ENCODE results near the gene PRSS53.
"Not testable (repeated sequence)": the region's sequence is repeated elsewhere in the genome, so short reads cannot be mapped to it uniquely, and the experiment has no call there.

PRSS53 gene

DNA sequence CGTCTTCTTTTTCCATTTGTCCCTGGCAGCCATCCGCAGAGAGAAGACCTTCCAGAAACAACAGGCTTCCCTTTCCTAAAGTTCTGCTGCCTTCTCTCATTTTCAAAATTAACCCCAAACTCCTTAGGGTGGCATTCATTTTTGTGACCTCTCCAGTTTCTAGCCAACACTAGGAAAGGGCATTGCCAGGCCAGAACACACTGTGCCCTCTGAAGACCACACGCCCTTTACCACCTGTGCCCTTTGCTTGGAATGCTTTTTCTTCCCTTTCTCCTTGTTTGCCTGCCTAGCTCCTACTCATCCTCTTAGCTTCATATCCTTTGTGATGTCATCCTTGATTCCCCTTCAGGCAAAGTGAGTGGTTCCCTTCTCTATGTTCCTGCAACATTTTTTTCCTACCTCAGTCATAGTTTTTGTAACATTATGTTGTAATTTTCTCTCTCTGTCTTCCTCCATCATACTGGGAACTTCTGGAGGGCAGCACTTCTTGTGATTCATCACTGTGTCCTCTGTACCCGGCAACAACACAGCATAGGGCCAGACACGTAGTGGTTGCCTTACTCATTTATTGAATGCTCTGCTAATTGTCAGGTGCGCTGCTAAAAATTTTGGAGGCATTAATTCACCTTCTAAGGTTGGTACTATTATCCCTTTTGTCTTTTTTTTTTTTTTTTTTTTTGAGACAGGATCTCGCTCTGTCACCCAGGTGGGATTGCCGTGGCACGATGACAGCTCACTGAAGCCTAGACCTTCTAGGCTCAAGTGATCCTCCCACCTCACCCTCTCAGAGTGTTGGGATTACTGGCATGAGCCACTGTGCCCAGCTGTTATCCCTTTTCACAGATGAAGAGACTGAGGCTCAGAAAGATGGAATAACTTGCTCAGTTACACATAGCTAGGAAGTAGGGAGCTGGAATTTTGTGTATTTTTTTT is 29.7 kb upstream of the PRSS53 start:
- DNase-seq (ENCODE audit: low read depth in 2 of 2), result no peak

DNA sequence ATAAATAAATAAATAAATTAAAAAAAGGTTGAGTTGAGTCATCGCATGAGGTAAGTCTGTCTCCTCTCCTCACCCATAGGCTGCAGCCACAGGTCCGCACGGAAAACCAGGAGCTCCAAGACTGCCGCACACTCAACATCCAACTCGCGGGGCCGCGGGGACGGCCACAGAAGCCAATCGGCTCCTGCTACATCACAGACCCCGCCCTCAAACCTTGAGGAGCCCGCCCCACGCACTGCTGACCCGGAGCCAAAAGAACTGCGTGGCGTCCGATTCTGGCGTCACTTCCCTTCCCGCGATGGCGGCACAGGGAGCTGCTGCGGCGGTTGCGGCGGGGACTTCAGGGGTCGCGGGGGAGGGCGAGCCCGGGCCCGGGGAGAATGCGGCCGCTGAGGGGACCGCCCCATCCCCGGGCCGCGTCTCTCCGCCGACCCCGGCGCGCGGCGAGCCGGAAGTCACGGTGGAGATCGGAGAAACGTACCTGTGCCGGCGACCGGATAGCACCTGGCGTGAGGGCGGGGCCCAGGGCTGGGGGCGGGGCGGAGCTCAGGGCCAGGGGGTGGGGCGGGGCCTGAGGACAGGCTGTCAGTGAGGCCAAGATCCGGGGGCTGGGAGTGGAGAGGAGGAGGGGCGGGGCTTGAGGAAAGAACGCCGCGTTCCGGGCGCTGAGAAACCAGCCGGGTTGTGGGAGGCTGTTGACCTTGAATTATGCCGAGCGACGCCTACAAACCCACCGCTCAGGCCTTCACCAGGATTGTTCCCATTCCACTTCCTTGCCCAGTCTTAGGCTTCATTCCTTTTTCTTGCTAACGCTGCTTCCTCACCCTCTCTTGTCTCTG is 28.9 kb upstream of the PRSS53 start, which contains the start of gene KAT8:
Gene KAT8 (plus strand): TSS at position 281 of the 839 bp plus-strand sequence. CDS start 18 bp downstream, at position 299.
- DNase-seq (ENCODE audit: low read depth in 2 of 2), result peak; percentile 96 to 98

DNA sequence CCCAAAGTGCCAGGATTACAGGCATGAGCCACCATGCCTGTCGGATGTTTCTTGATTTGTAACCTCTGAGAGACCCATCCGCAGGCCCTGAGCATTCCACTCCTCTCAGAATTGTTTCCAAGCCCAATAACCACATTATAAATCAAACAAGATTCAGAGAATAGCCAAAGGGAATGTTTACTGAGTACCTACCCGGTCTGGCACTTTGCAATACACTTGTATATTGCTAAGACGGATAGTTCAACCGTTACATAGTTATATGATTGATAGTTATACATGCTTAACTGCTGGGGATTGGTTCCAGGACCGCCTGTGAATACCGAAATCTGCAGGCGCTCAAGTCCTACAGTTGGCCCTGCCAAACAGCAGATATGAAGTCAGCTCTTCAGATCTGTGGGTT is 25.7 kb upstream of the PRSS53 start:
- no peak for DNase-seq (ENCODE audit: low read depth in 2 of 2)

DNA sequence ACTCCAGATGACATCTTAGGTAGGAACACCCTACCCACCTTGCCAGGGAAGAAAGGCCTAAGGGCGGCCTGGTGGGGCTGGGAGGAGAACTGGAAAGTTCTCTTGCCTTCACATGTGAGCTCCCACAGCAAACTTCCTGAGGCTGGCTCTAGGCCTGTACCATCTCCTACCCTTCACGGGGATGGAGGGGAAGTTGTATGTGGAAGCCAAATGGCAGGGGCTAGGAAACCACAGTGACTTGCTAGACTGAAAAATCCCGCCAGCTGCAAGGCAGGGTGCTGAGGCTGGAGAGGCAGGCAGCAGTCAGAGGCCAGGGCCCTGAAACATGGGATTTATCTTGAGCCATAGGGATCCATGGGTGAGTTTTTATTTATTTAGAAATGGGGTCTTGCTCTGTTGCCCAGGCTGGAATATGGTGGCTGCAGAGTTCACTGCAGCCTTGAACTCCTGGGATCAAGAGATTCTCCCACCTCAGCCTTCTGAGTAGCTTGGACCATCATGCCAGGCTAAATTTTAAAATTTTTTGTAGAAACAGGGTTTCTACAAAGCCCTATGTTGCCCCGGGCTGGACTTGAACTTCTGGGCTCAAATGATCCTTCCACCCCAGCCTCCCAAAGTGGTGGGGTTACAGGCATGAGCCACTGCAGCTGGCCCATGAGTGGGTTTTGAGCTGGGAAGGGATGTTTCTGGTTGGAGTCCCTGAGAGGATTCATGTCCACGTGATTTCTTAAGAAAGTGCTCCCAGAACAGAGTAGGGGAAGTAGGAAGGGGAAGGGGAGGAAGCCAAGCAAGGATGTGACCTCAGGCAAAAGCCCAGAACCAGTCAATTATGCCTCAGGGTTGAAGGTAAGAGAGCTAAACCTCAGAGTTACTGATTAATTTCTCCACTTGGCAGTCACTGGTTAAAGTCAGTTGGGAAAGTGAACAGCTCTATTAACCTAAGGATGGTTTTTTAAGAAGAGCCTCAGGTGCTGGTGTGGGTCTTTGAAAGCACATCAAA is 24.7 kb upstream of the PRSS53 start:
- no peak for DNase-seq (ENCODE audit: low read depth in 2 of 2)

DNA sequence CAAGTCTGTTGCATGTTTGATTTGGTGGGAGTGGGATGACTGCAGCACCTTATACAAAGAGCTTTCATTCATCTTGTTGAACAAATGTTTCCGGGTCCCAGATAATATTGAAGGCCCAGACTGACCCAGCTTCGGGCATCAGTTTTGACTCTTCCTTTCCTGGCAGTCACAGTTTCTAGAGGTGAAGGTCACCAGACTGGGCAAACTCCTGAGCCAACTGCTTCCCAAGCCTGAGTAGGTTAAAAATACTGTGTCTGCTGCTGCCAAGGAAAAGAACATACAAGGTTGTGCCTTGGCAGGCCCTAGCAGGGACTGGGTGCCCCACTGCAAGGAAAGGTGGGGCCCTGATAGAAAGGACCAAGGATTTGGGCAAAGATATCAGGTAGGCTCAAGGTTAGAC is 24.0 kb upstream of the PRSS53 start:
- DNase-seq (ENCODE audit: low read depth in 2 of 2), result no peak

DNA sequence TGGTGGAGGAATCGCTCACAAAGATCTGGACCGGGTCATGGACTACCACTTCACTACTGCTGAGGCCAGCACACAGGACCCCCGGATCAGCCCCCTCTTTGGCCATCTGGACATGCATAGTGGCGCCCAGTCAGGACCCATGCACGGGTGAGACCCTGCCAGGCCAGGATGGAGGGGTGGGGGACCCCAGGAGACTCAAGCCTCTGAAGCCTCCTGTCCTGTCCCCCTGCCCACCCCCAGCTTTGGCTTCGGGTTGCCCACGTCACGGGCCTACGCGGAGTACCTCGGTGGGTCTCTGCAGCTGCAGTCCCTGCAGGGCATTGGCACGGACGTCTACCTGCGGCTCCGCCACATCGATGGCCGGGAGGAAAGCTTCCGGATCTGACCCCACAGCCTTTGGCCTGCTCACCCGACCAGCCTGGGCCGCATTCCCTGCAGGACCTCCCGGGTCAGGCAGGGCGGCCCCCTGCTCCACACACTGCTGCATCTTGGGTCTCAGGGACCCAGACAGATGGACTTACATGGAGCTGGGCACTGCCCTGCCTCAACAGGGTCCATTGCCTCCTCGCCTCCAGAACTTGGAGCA is 23.2 kb upstream of the PRSS53 start:
- no peak for DNase-seq (ENCODE audit: low read depth in 2 of 2)

DNA sequence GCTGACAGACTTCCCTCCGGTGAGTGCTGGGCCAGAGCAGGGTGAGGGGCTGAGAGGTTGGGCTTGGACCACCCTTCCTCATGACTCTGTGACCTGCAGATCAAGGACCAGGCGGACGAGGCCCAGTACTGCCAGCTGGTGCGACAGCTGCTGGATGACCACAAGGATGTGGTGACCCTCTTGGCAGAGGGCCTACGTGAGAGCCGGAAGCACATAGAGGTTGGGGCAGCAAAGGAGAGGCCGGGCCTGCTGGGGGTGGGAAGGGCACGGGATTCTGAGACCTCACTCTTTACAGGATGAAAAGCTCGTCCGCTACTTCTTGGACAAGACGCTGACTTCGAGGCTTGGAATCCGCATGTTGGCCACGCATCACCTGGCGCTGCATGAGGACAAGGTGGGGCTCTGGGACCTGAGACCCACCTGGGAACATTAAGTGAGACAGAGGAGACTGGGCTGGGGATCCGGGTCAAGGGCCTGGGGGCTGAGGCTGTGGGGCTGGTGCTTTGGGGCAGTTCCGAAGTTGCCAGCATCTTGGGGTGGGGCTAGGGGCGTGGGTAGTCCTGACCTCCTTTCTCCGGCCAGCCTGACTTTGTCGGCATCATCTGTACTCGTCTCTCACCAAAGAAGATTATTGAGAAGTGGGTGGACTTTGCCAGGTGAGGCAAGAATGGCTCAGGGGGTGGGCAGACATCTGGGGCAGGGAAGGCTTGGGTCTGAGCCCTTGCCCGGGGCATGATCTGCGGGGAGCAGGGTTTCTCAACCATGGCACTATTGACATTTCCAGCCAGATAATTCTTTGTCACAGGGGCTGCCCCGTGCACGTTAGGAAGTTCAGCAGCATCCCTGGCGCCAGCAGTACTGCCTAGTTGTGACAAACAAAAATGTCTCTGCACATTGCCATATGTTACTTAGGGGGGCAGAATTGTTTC is 21.6 kb upstream of the PRSS53 start:
- no peak for DNase-seq (ENCODE audit: low read depth in 2 of 2)

DNA sequence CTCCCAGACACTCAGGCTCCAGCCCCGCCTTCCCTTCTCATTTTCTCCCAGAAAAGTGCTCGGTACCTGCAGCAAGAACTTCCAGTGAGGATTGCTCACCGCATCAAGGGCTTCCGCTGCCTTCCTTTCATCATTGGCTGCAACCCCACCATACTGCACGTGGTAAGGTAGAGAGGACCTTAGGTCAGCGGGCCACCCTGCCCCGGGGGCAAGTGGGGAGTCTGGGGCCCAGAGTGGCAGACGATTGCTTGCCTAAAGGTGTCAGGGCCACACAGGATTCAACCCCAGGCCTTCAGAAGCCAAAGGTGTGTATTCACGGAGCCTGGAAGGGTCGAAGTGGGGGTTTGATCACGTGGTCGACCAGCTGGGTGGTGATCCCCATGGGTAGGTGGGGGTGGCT is 20.9 kb upstream of the PRSS53 start:
- no peak for DNase-seq (ENCODE audit: low read depth in 2 of 2)

DNA sequence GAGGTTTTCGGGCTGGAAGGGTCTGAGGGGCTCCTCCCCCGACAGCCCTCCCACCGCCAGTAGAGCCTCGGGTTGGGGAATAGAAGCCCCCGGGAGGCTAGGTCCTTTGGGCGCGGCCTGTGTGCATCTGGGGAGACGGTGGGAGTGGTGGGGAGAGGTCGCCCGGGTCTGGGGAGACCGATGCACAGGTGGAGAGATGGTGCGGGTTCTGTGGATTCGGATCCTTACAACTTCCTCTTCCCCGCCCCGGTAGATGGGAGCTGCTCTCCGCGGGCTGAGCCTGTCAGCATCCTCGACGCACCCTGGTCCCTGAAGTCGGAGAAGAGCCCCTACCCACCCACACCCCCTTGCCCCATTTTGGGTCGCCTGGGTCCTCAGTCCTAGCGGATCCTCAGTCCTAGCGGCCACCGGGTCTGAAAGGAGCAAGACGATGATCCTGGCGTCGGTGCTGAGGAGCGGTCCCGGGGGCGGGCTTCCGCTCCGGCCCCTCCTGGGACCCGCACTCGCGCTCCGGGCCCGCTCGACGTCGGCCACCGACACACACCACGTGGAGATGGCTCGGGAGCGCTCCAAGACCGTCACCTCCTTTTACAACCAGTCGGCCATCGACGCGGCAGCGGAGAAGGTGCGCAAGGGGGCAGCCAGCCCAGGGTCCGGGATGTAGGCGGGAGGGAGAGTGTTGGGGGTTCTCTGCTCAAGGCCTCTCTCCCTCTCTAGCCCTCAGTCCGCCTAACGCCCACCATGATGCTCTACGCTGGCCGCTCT is 20.2 kb upstream of the PRSS53 start:
- no peak for DNase-seq (ENCODE audit: low read depth in 2 of 2)

DNA sequence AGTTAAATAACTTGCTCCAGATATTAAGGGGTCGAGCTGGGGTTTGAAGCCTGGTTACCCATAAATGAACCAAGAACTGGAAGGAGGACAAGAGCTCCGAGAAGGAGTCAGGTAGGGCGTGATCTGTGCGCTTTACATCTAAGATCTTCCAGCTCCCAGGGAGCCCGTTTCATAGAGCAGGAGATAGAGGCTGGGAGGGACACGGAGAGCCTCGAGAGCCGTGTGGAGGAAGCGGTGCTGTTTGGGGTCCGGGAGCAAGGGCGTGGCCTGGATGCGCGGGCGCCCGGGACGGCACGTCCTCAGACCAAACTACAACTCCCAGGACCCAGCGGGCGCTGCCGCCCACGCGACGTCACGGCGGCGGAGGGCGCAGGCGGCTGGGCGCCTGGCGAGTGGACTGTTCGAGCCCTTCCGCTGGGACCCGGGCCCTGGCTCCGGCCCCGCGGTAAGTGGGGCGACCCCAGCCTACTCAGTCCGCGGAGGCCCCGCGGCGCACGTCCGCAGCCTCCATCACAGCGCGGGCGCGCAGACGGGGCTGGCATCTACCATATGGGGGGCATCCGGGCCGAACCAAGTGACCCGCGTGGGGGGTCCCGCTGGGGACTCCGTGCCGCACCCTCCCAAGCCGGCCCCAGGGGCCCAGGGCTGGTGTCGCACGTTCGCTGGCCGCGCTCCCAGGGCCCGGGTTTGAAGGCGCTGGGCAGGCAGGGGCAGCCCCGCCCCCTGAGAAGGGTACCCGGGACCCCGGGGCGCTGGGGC is 19.5 kb upstream of the PRSS53 start, which contains the start of gene BCKDK:
Gene BCKDK (plus strand): TSS at position 352 of the 759 bp plus-strand sequence. CDS start 838 bp downstream, outside the sequence.
- DNase-seq (ENCODE audit: low read depth in 2 of 2), result peak; percentile 65 to 80

DNA sequence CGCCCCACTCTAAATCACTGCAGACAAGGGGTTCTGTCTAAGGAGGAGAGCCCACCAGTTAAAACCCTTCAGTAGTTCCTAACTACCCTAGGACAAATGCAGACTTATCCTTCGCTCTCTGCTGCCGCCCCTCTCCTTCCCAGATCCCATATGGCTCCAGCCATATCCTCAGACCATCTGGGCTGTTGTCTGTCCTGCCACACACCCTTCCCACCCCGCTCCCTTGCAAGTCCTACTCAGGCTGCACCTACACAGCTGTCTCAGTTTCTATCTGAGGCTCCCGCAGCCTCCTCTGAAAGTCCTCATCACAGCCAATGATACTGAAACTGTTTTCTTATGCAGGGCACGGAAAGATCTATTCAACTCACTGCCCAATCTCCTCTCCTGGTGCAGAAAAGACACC is 18.7 kb upstream of the PRSS53 start:
- peak; percentile 28 to 45 for DNase-seq (ENCODE audit: low read depth in 2 of 2)

DNA sequence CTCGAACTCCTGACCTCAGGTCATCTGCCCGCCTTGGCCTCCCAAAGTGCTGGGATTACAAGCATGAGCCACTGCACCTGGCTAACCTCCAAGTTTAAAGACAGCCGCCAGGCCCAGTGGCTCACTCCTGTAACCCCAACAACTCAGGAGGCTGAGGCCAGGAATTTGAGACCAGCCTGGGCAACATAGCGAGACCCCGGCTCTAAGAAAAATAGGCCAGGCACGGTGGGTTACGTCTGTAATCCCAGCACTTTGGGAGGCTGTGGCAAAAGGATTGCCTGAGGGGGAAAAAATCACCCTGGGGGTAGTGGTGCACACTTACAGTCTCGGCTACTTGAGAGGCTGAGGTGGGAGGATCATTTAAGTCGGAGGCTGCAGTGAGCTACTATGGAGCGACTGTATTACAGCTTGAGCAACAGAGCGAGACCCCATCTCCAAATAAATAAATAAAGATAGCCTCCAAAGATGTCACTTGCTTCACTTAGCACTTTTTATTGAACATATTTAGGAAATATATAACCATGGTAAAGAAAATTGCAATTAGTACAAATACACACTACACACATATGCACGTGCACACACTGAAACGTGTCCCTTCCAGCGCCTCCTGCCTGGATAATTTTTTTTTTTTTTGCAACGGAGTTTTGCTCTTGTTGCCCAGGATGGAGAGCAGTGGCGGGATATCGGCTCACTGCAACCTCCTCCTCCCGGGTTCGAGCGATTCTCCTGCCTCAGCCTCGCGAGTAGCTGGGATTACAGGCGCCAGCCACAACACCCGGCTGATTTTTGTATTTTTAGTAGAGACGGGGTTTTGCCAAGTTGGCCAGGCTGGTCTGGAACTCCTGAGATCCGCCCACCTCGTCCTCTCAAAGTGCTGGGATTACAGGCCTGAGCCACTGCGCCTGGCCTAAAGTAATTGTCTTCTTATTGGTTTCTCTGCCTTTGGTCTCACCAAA is 18.0 kb upstream of the PRSS53 start:
- DNase-seq (ENCODE audit: low read depth in 2 of 2), result no peak

DNA sequence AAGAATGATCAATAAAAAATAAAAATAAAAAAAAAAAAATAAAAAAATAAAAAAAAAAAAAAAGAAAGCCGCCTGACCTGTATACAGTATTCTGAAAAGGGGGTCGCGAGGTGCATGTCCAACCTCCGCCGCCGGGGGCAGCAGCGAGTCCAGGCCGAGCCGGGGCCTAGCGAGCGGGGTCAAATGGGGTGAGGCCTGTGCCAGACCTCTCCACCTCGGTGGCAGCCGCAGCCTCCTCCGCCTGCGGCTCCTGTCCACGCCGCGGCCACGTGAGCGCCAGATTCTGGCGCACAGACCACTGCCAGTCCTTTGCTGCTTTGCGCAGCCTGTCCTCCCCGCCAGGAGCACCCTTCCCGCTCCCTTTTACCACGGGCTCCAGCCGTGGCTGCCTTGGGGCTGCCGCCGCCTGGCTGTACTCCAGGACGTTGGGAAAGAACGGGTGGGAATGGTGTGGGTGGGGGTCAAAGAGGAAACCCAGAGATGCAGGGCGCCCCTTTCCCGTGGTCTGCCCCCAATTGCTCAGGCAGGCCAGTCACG is 17.0 kb upstream of the PRSS53 start:
- DNase-seq (ENCODE audit: low read depth in 2 of 2), result peak; percentile 78 to 85

DNA sequence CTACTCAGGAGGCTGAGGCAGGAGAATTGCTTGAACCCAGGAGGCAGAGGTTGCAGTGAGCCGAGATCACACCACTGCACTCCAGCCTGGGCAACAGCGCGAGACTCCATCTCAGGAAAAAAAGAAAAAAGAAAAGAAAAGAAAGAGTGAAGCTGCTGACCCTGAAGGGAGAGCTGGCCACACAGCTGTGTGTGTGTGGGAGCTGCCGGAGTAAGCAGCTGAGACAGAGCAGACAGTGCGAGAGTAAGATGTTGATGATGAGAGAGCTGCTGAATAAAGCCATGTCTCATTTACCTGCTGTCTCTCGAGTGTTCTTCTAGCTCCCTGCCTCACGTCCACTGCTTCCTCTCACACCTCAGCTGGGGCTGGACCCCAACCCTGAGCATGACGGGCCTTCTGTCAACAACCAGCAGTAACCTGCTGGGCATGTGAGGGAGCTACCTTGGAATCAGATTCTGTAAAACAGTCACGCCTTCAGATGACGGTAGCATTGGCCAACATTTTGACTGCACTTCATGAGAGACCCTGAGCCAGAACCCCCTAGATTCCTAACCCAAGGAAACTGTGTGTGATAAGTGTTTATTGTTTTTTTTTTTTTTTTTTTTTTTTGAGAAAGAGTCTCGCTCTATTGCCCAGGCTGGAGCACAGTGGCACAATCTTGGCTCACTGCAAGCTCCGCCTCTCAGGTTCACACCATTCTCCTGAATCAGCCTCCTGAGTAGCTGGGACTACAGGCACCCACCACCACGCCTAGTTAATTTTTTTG is 12.3 kb upstream of the PRSS53 start:
- not testable (repeated sequence) for DNase-seq (ENCODE audit: low read depth in 2 of 2)

DNA sequence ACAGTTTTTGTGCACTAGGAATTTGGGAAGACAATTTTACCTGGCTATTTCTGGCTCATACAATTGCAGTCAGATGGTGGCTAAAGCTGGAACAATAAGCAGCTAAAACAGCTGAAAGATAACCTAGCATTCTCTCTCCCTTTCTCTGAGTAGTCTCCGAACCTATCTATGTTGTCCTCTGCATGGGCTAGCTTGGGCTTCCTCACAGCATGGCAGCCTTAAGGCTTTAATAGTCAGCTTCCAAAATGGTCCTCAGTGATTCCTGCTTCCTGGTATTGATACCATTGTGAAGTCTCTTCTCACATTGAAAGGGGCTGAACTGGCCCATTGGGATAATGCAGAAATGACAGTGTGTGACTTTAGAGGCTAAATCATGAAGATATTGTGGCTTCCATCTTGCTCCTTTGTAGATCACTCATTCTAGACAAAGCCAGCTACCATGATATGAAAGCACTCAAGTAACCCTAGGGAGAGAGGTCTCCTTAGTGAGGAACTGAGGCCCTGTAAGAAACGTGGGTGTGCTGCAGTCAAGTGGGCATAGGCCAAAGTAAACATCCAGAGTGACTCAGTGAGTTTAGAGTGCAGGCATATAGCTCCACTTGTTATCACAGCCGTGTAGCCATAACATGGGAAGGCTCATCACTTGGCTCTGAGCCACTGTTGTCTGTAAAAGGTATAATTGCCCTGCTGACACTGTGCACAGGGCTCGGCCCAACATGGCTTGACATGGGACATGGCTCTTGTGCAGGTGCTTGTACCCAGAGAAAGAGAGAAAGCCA is 11.3 kb upstream of the PRSS53 start:
- DNase-seq (ENCODE audit: low read depth in 2 of 2), result no peak
